ENCODE measurements around the gene RFX3. TPM values are rescaled to one million over a fixed set of nuclear protein-coding genes. Genes with fewer than 3 reads are reported as not detected.

The RFX3 gene
- total RNA-seq, 1 donor, result 3.1 TPM

DNA sequence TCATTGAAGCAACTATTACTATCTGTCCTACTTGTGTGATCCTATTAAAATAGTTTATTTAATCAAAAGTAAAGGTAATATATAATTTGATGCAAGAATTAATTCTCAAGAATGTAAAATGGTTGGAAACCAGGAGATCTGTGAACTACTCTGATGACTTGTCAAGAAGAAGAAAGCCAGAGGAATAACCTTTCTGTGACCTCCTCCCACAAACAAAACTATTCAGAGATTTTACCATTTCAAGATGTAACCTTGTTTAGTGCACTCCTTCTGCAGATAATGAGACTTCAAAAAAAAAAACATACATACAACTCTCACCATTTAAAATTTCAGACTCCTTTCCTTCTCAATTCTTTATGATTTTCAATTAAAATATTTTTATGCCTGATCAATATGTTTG, 79.5 kb downstream of the RFX3 start:
- TF ChIP-seq, protein P1, sequence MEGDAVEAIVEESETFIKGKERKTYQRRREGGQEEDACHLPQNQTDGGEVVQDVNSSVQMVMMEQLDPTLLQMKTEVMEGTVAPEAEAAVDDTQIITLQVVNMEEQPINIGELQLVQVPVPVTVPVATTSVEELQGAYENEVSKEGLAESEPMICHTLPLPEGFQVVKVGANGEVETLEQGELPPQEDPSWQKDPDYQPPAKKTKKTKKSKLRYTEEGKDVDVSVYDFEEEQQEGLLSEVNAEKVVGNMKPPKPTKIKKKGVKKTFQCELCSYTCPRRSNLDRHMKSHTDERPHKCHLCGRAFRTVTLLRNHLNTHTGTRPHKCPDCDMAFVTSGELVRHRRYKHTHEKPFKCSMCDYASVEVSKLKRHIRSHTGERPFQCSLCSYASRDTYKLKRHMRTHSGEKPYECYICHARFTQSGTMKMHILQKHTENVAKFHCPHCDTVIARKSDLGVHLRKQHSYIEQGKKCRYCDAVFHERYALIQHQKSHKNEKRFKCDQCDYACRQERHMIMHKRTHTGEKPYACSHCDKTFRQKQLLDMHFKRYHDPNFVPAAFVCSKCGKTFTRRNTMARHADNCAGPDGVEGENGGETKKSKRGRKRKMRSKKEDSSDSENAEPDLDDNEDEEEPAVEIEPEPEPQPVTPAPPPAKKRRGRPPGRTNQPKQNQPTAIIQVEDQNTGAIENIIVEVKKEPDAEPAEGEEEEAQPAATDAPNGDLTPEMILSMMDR (IDR thresholded peaks at IDR 0.05; ENCODE audit: insufficient read depth, low read length), result no peak
- DNase-seq (ENCODE audit: low read depth), result no peak
- H3K4me3 ChIP-seq (ENCODE audit: low read depth, low read length), result no peak overlapping the region

DNA sequence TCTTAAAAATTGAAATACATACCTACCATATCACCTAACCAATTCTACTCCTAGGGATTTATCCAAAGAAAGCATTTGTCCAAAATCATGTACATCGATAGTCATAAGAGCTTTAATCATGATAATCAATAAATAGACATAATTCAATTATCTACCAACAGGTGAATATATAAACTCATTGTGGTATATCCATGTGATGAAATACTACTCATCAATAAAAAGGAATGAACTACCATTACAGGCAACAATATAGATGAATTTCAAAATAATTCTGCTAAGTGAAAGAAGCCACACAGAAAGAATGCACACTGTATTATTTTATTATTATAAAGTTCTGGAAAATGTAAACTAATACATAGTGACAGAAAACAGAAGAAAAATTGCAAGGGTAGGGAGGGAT, 81.8 kb downstream of the RFX3 start:
- H3K4me3 ChIP-seq (ENCODE audit: low read depth, low read length), result no peak overlapping the region
- no peak for DNase-seq (ENCODE audit: low read depth)
- TF ChIP-seq, protein P1 (IDR thresholded peaks at IDR 0.05; ENCODE audit: insufficient read depth, low read length), result no peak

DNA sequence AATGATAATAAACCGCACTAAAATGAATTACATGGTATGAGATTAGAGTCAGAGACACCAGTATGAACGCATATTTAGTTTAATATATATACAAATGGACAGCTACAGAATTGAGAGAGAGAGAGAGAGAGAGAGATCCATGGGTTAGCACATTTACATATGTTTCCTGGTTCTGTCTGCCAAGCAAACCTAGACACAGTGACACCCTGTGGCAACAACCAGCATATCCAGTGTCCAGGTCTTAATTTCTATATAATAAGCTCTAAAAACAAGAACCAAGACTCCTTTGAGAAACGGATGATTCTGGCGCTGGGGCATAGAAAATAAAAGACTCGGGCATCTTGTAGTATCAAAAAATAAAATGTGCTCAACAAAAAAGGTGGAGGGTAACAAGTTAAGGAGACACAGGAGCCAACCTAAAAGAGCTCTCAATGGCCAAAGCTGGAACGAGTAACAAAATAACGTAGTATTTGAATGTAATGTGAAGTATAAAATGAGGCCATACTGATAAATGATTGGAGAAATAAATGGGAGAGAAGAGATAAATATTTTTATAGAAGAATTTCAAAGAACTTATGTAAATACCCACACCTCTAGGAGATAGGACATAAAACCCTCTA, 84.5 kb downstream of the RFX3 start:
- TF ChIP-seq, protein P1 (IDR thresholded peaks at IDR 0.05; ENCODE audit: insufficient read depth, low read length), result peak; percentile 76
- H3K4me3 ChIP-seq (ENCODE audit: low read depth, low read length), result no peak overlapping the region
- DNase-seq (ENCODE audit: low read depth), result peak; percentile 79

DNA sequence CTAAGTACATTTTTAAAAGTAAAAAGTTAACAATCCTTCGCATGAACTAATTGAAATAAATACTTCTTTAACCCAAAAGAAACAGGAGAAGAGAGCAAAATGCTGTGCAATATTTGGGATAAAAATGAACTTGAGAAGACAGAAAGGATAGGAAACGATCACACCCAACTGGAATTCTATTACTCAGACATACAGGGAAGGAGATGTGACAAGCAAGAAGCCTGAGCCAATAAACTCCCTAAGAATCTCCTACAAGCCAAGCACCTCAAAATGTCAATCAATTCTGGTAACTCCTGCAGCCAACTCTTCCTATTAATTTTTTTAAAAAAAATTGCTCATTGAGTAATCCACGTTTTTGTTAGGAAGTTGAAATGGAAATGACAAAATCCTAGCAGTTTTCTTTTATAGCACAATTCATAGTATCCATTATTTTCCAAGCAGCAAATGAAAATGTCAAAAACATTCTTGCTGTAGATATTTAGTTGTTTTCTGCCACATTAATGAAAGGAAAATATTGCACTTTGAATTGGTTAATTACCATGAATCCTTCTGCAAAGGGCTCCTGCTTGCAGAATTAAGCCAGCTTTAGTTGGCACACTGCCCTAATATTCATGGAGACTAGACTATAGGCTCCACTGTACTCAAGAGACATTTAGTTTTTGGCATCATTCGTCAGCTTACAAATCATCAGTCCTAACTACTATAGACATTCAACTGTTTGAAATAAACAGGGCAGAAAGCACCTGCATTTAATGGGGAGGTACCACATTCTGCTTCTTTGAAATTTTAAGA, 89.0 kb downstream of the RFX3 start:
- TF ChIP-seq, protein P1 (IDR thresholded peaks at IDR 0.05; ENCODE audit: insufficient read depth, low read length), result no peak
- peak; percentile 20 for DNase-seq (ENCODE audit: low read depth)
- H3K4me3 ChIP-seq (ENCODE audit: low read depth, low read length), result no peak overlapping the region

DNA sequence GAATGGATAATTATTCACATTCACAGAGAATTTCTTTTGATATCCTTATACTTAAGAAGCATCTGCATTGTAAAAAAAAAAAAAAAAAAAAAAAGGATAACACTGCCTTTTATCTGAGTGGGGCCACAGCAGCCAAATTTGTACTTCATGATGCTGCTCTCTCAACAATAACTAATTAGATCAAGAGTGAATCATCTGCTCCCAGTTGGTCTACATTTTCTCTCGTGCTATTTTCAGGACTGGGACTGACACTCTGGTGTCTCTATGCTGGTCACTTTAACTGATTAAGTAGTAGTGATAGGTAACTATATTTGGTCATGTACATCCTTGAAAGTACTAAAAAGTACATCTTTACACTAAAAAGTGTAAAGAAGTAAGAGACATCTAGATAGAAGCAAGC, 90.1 kb downstream of the RFX3 start:
- TF ChIP-seq, protein P1 (IDR thresholded peaks at IDR 0.05; ENCODE audit: insufficient read depth, low read length), result no peak

DNA sequence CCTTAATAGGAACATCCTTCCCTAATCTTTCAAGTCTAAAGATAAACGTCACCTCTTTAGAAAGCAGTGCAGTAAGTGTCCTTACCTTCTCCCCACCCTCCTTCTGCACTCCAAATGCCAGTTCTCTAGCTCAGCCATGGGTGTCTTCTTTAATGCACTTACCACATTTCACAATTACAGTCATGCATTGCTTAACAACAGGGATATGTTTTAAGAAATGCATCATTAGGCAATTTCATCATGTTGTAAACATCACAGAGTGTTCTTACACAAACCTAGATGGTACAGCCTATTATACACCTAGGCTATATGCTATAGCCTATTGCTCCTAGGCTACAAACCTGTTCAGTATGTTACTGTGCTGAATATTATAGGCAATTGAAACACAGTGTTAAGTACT, 91.2 kb downstream of the RFX3 start:
- DNase-seq (ENCODE audit: low read depth), result peak; percentile 50
- TF ChIP-seq, protein P1 (IDR thresholded peaks at IDR 0.05; ENCODE audit: insufficient read depth, low read length), result no peak
- no peak overlapping the region for H3K4me3 ChIP-seq (ENCODE audit: low read depth, low read length)

More for the DNA sequence above, 90.1 kb downstream of the RFX3 start:
- DNase-seq (ENCODE audit: low read depth), result no peak
- H3K4me3 ChIP-seq (ENCODE audit: low read depth, low read length), result no peak overlapping the region
